A549 treated with AZD2906 at 1 μM for 4 hours (cell line): ENCODE measurements around the gene MORC4. TPM values are rescaled to one million over a fixed set of nuclear protein-coding genes. Genes with fewer than 3 reads are reported as not detected.

ENCODE experiments used
- total RNA-seq: library from RNA; stranded (reverse); fragments of 200-300 nt; extraction: Qiagen RNA extraction; gene quantifications from 5 replicates; pipeline ENCODE4 v1.2.3, GENCODE V29; 2022

The MORC4 gene
- 26.1 to 40.3 TPM (median 28.0 TPM) in 5 replicates for total RNA-seq

GRCh38 chrX:107000013-107000515, at the start of gene MORC4:
Gene MORC4, minus strand, starts transcription at chrX:107000212. Its CDS starts 243 bp downstream, at chrX:106999969.

DNA sequence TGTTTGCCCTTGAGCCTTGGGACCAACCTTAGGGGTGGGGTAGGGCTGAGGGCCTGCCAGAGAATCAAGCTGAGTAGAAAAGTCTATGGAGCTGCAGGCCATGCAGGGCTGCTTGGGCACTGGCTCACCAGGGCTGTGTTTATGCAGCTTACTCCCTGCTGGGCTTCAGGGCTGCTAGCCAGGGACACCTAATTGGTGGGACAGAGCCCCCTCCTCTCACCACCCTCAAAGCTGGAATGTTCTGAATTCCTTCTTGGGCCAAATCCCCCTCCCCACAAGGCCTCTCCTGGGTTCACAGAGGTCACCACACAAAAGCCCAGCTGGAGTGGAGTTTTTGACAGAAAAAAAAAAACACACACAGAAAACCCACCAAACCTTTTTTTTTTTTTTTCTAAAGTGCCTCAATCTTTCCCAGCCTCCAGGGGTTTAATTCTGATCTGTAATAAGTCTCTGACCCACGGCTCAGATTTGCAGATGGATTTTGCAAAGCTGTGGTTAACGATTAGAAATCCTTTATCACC, 80.0 kb downstream of the MORC4 start, which contains the start of gene CLDN2:
CLDN2 (plus strand) TSS at position 471 of the 521 bp plus-strand sequence. CDS start 7,827 bp downstream, outside the sequence.

DNA sequence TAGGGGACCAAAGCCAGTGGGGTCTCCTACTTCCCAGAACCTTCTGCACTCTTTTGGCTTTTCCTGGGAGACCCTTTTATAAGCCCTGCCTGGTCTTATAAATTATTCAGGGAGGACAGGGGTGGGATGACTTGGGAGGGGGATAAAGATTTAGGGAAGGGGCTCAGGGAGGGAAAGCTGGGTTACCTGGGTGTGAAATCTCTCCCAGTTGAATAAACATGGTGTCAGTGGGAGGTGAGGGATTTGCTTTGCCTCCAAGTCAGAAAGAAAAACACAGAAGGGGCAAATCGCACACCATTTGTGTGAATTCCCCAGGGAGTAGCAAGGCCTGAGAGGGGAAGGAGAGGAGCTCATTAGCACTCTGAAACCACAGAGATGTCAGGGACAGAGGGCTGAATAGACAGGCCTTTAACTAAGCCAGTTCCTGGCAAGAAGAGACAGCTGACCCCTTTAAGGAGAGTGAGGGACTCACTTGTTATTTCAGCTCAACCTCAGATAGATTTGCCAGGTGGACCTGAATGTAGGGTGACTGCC, 96.7 kb downstream of the MORC4 start, which contains the start of gene RIPPLY1:
RIPPLY1 (minus strand) TSS at position 51 of the 534 bp plus-strand sequence. CDS start 54 bp downstream, outside the sequence.

Other genes starting within 250 kb of the MORC4 start
- 0.94 to 1.3 TPM (median 1.2 TPM) in 5 replicates for gene TBC1D8B, start 197.5 kb downstream of the MORC4 start, total RNA-seq
- 0.11 TPM in 1 of 5 replicates, not detected in the others for gene RIPPLY1, start 96.9 kb downstream of the MORC4 start, total RNA-seq
- gene CLDN2, start 79.8 kb downstream of the MORC4 start, total RNA-seq = 5.7 to 7.4 TPM (median 6.6 TPM) in 5 replicates
- 7.3 to 11.2 TPM (median 9.0 TPM) in 5 replicates for gene RBM41, start 118.6 kb upstream of the MORC4 start, total RNA-seq
- gene NUP62CL, start 206.2 kb upstream of the MORC4 start, total RNA-seq = 10.4 to 18.4 TPM (median 14.9 TPM) in 5 replicates
- 0.06 TPM in 1 of 5 replicates, not detected in the others for gene DNAAF6, start 206.4 kb upstream of the MORC4 start, total RNA-seq